ENCODE data around the gene ATMIN.
A peak's percentile ranks its signal among the peaks of the same experiment; 100 is the strongest.

The ATMIN gene, protein sequence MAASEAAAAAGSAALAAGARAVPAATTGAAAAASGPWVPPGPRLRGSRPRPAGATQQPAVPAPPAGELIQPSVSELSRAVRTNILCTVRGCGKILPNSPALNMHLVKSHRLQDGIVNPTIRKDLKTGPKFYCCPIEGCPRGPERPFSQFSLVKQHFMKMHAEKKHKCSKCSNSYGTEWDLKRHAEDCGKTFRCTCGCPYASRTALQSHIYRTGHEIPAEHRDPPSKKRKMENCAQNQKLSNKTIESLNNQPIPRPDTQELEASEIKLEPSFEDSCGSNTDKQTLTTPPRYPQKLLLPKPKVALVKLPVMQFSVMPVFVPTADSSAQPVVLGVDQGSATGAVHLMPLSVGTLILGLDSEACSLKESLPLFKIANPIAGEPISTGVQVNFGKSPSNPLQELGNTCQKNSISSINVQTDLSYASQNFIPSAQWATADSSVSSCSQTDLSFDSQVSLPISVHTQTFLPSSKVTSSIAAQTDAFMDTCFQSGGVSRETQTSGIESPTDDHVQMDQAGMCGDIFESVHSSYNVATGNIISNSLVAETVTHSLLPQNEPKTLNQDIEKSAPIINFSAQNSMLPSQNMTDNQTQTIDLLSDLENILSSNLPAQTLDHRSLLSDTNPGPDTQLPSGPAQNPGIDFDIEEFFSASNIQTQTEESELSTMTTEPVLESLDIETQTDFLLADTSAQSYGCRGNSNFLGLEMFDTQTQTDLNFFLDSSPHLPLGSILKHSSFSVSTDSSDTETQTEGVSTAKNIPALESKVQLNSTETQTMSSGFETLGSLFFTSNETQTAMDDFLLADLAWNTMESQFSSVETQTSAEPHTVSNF
- total RNA-seq, result 107 to 121 reads per million in 2 experiments

DNA sequence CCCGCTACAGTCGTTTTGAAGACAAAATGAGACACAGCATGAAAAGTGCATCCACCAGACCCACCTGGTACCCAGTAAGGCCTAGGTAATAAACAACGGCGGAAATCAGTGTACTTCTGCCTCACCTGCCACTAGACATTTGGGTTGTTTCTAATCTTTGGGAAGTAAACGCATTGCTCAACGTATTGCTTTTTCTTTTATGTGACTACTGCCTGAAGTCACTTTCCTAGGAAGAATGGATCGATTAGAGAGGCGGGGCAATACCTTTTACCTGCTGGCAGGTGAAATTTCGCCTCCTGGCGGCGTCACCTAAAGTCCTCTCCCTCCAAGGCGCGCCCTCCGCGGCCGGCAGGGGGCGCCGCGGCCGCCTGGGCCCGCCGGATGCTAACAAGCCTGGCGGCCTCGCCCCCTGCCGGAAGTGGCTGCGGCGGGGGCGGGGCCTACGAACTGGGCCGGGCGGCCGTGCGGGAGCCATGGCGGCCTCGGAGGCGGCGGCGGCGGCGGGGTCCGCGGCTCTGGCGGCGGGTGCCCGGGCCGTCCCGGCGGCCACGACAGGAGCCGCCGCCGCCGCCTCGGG, at the start of gene ATMIN:
TSS of gene ATMIN (plus strand) at position 445 of the 577 bp plus-strand sequence. CDS start at position 474, 29 bp downstream.
- DNase-seq (ENCODE audit: low read depth), result peak; percentile 84

DNA sequence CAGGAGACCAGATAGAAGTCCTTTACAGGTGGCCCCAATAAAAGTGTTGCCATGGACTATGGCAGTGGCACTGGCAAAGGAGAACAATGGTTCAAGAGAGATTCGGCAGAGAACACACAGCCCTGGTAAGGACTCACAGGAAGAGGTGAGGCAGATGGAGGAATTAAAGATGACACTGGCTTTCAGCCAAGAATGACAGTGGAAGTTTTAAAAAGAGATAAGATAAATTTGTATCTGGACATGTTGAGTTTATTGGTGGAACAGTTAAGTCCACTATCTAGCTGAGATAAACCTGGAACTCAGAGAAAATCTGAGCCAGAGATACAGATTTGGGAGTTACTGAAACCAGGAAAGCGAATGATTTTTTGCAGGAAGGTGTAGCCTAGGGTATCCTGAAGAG, 49.1 kb upstream of the ATMIN start:
- DNase-seq (ENCODE audit: low read depth), result no peak

DNA sequence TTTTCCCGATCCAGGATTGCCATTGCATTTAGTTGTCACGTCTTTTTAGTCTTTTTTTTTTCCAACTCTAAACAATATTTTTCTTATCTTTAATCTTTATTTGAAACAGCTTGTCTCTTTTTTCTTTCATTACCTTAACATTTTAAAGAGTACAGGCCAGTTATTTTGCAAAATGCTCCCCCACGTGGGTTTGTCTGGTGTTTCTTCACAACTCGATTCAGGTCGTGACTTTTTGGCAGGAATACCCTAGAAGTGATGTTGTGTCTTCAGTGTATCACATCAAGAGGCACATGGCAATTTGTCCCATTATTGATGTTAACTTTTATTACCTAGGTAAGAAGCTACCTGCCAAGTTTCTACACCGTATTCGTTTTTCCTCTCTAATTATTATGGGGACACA, 46.9 kb upstream of the ATMIN start:
- no peak for DNase-seq (ENCODE audit: low read depth)

DNA sequence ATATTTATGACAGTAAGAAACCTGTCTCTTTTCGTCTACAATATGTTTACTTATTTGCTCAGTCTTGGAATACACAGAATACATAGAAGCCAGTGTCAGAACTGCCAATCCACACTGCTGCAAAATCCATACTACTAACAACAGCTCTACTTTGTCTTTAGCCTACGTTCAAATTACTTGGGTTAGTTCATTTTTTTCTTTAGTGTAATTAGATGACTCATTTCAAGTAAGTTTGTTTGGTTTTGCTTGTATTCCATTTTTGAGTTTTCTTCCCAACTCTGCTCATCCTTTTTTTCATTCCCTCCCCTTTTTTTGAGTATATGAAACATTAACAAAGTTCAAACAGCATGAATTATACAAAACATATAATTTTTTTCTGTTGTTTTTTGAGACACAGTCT, 45.8 kb upstream of the ATMIN start:
- no peak for DNase-seq (ENCODE audit: low read depth)

- DNase-seq (ENCODE audit: low read depth), result no peak
These were observed 45.1 kb upstream of the ATMIN start for GRCh38 chr16:80990577-80990976.

- DNase-seq (ENCODE audit: low read depth), result no peak
These were observed 44.7 kb upstream of the ATMIN start for GRCh38 chr16:80990978-80991377.

DNA sequence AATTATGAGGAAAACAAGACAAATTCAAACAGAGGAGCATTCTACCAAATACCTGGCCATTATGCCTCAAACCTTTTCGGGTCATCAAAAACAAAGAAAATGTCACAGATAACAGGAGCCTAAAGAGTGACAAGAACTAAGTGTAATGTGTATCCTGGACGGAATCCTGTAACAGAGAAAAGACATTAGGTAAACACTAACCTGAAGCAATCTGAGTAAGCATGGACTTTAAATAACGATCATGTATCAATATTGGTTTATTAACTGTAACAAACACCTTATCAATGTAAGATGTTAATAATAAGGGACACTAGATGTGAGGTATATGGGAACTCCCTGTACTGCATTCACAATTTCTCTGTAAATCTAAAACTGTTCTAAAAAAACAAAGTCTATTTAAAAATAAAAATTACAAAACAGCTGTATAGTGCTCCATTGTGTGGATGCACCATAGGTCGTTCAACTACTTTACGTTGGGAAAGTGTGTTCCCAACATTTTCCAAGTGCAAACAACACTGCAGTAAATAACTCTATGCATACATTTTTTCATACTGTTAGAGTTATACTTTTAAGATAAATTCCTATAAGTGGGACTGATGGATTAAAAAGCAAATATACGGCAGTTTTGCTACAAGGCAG, 43.7 kb upstream of the ATMIN start:
- DNase-seq (ENCODE audit: low read depth), result no peak

GRCh38 chr16:80992676-80993293, 42.9 kb upstream of the ATMIN start:
- no peak for DNase-seq (ENCODE audit: low read depth)

DNA sequence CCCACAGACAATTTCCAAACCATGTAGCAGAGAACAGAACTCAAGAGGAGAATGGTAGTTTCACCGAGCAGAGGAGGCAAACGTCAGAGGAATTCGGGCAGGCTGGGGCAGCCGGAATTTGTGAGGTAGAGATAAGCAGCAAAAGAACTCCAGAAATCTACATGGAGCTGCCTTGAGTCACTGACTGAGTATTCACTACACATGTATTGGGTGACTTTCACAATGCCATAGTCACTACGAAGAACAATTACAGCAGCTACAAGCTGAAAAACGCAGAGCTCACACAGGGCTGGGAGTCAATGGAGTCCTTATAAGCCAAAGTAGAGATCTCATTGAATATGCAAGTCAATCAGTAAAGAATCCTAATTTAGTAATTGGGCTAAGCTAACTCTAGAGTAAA, 42.3 kb upstream of the ATMIN start:
- no peak for DNase-seq (ENCODE audit: low read depth)

- no peak for DNase-seq (ENCODE audit: low read depth)
These were observed 41.8 kb upstream of the ATMIN start for GRCh38 chr16:80993834-80994233.

DNA sequence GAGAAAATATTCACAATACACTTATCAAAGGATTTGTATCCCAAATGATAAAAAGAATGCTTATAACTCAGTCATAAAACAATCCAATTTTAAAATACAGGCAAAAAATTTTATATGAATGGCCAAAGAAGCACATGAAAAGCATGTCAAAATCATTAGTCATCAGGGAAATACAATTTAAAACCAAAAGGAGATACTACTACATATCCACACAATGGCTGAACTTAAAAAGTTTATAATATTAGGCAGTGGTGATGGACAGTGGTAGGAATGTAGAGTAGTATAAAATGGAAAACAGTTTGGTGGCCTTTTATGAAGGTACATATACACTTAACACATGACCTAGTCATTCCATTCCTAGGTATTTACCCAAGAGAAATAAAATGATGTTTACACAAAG, 41.2 kb upstream of the ATMIN start:
- DNase-seq (ENCODE audit: low read depth), result no peak

DNA sequence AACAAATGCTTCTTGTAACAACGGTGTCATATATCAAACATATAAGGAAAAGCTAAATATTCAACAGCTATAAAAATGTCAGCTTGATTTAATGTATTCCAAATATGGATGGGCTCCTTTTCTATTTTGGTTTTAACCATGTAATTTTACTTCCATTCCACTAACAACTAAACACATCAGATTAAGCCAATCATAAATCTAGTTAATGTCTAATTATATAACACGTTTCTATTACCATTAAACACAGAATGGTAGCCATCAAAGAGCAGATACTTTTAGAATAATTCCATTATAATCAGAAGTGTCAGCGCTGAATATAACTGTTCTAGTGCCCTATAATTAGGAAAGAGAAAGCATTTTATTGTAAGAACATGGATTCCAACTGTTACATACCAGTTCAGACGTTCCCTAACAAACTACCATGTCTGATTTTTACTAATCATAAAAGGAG, 38.9 kb upstream of the ATMIN start:
- no peak for DNase-seq (ENCODE audit: low read depth)

- DNase-seq (ENCODE audit: low read depth), result no peak
These were observed 38.4 kb upstream of the ATMIN start for GRCh38 chr16:80997139-80997798.

- DNase-seq (ENCODE audit: low read depth), result no peak
These were observed 37.5 kb upstream of the ATMIN start for GRCh38 chr16:80997964-80998620.

GRCh38 chr16:81000873-81001272, 34.8 kb upstream of the ATMIN start:
- no peak for DNase-seq (ENCODE audit: low read depth)

- DNase-seq (ENCODE audit: low read depth), result no peak
These were observed 34.3 kb upstream of the ATMIN start for GRCh38 chr16:81001330-81001729.

DNA sequence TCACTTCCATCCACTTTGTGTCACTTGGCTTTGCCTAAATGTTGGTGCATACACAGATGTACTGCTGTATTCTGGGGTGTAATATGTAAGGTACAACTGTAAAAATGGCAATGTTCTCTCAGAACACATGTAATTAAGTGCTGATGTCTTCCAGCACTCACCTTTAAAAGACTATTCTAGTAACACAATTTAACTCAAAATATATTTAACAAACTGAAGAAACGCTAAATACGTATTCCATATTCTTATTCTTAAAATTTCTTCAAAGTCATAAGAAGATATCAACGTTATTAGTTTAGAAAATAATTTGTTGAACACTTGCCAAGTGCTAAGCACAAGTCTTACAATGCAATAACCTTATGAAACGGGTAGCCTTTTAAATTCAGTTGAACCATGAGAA, 32.6 kb upstream of the ATMIN start:
- no peak for DNase-seq (ENCODE audit: low read depth)

DNA sequence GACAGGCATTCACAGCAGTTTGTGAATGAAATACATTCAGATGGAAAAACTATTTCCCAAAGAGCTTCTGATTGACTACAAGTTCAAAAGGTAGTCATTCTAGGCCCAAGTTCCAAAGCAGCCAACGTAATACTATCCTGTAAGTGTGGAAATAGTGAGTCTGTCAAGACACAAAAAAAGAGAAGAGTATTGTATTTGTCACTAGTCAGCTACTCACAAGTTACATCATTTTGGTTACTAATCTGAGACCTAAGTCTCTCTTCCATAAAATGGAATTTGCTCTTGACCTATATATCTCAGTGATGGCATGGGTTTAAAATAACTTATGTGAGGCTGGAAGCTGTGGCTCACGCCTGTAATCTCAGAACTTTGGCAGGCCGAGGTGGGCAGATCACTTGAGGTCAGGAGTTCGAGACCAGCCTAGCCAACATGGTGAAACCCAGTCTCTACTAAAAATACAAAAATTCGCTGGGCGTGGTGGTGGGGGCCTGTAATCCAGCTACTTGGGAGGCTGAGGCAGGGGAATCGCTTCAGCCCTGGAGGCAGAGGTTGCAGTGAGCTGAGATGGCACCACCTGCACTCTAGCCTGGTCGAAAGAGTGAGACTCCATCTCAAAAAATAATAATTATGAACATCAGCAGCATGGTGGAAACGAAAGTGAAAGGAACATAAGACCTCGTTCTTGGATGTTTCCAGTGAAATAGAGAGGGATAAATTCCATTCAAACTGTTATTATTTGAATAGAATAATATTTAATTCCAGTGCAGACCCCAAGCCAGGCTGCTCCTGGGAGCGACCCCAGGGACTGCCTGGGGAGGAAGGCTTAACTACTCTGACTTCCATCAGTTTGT, 31.8 kb upstream of the ATMIN start:
- no peak for DNase-seq (ENCODE audit: low read depth)

- DNase-seq (ENCODE audit: low read depth), result no peak
These were observed 30.8 kb upstream of the ATMIN start for GRCh38 chr16:81004646-81005353.

Measured in T follicular helper cell (primary cell).